Naive thymus-derived CD4-positive, alpha-beta T cell (primary cell): ENCODE data around the gene MORC1. TPM values are rescaled to one million over a fixed set of nuclear protein-coding genes. Genes with fewer than 3 reads are reported as not detected.

Experiments used
- ATAC-seq: fragments of 150-1000 bp; cut with Tn5 transposase; 2 replicates; pipeline ENCODE4 v1.10.0; 2021; ENCODE audit warnings: mild to moderate bottlenecking, moderate library complexity
- CTCF ChIA-PET: fragments of 350-600 bp; sonication (Branson Sonifier 250); formaldehyde crosslinking; loops from one replicate; lab custom pipeline; 2021; ENCODE audit warnings: antibody characterized with exemption; lab: Charles Lee
- POLR2A ChIA-PET: fragments of 350-600 bp; sonication (Branson Sonifier 250); formaldehyde crosslinking; loops from one replicate; lab custom pipeline; 2021; ENCODE audit warnings: antibody characterized with exemption, inconsistent platforms; lab: Charles Lee
- DNase-seq, 9 donors: peaks; one replicate each; pipeline versions ENCODE4 v3.0.0 to v3.0.0-alpha.2; 2020 to 2022; ENCODE audit warnings: mixed read lengths in 1 of 9
- H3K27ac ChIP-seq: one replicate; pipeline ENCODE4 v1.7.0; 2013; ENCODE audit warnings: mild to moderate bottlenecking, low read depth, low read length, moderate library complexity
- H3K27me3 ChIP-seq, 2 donors: one replicate each; pipeline ENCODE4 v1.7.0; 2013; ENCODE audit warnings: low read length in 2 of 2, mild to moderate bottlenecking in 2 of 2, moderate library complexity in 2 of 2; ENCODE audit not compliant: control insufficient read depth in 2 of 2, insufficient read depth in 2 of 2
- H3K36me3 ChIP-seq, 3 experiments: 1 replicate in 2 of 3; 2 replicates in 1 of 3; pipeline ENCODE4 v1.7.0; 2013; ENCODE audit warnings: low read length in 3 of 3, mild to moderate bottlenecking in 3 of 3, moderate library complexity in 1 of 3; ENCODE audit not compliant: insufficient read depth in 3 of 3, control insufficient read depth in 2 of 3
- H3K4me1 ChIP-seq, 2 donors: one replicate each; pipeline ENCODE4 v1.7.0; 2013; ENCODE audit warnings: low read length in 2 of 2, mild to moderate bottlenecking in 2 of 2, moderate library complexity in 1 of 2; ENCODE audit not compliant: control insufficient read depth in 2 of 2, insufficient read depth in 2 of 2
- H3K4me3 ChIP-seq: 2 replicates; pipeline ENCODE4 v1.7.0; 2013; ENCODE audit warnings: mild to moderate bottlenecking, low read length
- H3K9me3 ChIP-seq, 3 experiments: 1 replicate in 2 of 3; 2 replicates in 1 of 3; pipeline ENCODE4 v1.7.0; 2013; ENCODE audit warnings: low read length in 3 of 3; ENCODE audit not compliant: control insufficient read depth in 2 of 3
- H3K27ac Mint-ChIP-seq, 9 donors: one replicate each; pipeline ENCODE4 v1.8.0; 2020 to 2022; ENCODE audit warnings: mixed read lengths in 9 of 9, mild to moderate bottlenecking in 8 of 9, moderate library complexity in 5 of 9, inconsistent platforms in 2 of 9
- H3K27me3 Mint-ChIP-seq, 5 donors: one replicate each; pipeline ENCODE4 v1.8.0; 2021 to 2022; ENCODE audit warnings: mixed read lengths in 5 of 5, mild to moderate bottlenecking in 1 of 5
- H3K36me3 Mint-ChIP-seq, 5 donors: one replicate each; pipeline ENCODE4 v1.8.0; 2020 to 2022; ENCODE audit warnings: mixed read lengths in 5 of 5, mild to moderate bottlenecking in 3 of 5, inconsistent platforms in 1 of 5
- H3K4me1 Mint-ChIP-seq, 7 donors: one replicate each; pipeline ENCODE4 v1.8.0; 2020 to 2022; ENCODE audit warnings: mixed read lengths in 7 of 7, mild to moderate bottlenecking in 3 of 7, inconsistent platforms in 1 of 7
- H3K4me3 Mint-ChIP-seq, 10 donors: one replicate each; pipeline ENCODE4 v1.8.0; 2020 to 2022; ENCODE audit warnings: mild to moderate bottlenecking in 10 of 10, mixed read lengths in 10 of 10, moderate library complexity in 6 of 10, inconsistent platforms in 2 of 10
- H3K9me3 Mint-ChIP-seq, 11 donors: one replicate each; pipeline ENCODE4 v1.8.0; 2020 to 2022; ENCODE audit warnings: mixed read lengths in 11 of 11, mild to moderate bottlenecking in 4 of 11, inconsistent platforms in 1 of 11, moderate library complexity in 1 of 11
- intact Hi-C, 2 donors: fragments of 100-400 bp; cut with micrococcal nuclease; formaldehyde crosslinking; loops; one replicate each; pipeline ENCODE4 v1.15.1; 2023
- polyA plus RNA-seq, 2 donors: library from polyadenylated mRNA; unstranded; fragments of 300-500 nt; fragmentation: Illumina TruSeq; gene quantifications; one replicate each; pipeline ENCODE4 v1.2.3, GENCODE V29; 2021
- total RNA-seq, 6 experiments: library from RNA in 5 of 6; stranded (reverse) in 5 of 6; gene quantifications; 1 replicate in 5 of 6; 2 replicates in 1 of 6; pipeline ENCODE4 v1.2.3 and lab custom pipeline; 2021 to 2026

MORC1 gene
- total and polyA plus RNA-seq, 7 experiments from 2014 or later: 0.12 TPM; not detected in 6

GRCh38 chr3:109025896-109026295, 92.0 kb downstream of the MORC1 start:
- no peaks in the 10 kb centered on the region for H3K36me3 Mint-ChIP-seq
- ChIA-PET CTCF (interaction anchor here (0.9 kb wide), 1 partner anchor 57 kb away, joined by 5 read pairs; no protein-coding TSS in a partner anchor), POLR2A (no interaction called here)
- no peaks in the 10 kb centered on the region for H3K36me3 ChIP-seq
- H3K4me1 ChIP-seq: no peaks in the 10 kb centered on the region
- DNase-seq (no peak), ATAC-seq (no peak)
- no peak overlapping the region for H3K27ac ChIP-seq
- H3K27ac Mint-ChIP-seq: no peak overlapping the region
- H3K27me3 Mint-ChIP-seq: peaks cover 0 to 11% (median 0%) of the 10 kb centered on the region in 5 donors
- H3K9me3 ChIP-seq: no peaks in the 10 kb centered on the region
- H3K4me1 Mint-ChIP-seq: no peaks in the 10 kb centered on the region
- H3K4me3 Mint-ChIP-seq: no peak overlapping the region
- H3K27me3 ChIP-seq: no peaks in the 10 kb centered on the region
- intact Hi-C loops: loop anchor here in 1 of 2 donors (10.0 kb wide), 1 partner anchor 361 kb away; no protein-coding TSS in a partner anchor
- H3K9me3 Mint-ChIP-seq: no peaks in the 10 kb centered on the region
- no peak overlapping the region for H3K4me3 ChIP-seq

DNA sequence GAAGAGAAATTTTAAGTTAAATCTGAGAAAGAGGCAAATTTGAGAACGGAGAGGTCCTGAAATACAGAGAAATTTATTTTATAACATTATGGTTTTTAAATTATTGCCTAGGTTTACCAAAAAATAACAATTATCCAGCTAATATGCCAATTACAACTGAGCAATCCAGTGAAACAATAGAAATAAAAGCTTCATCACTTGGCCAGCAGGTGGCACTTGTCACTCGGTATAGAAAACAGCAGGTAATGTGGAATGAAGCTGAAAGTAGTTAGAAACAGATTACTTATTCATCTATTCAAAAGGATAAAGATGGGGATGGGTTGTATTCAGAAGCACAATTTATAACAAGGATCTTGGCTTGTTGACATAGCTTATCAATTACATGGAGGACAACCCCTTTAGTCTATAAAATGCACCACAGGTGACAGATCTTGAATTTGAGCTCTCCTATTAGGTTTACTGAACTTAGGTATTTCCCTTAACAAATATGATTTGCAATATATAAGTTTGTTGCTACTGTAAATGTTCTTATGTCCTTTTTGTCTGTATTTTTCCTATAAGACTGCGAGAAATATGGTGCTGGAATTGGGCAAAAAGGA, 94.2 kb downstream of the MORC1 start:
- Histone ChIP-seq H3K27me3 (no peaks in the 10 kb centered on the region), H3K9me3 (no peaks in the 10 kb centered on the region), H3K27ac (no peak overlapping the region), H3K4me1 (no peaks in the 10 kb centered on the region), H3K4me3 (no peak overlapping the region), H3K36me3 (no peaks in the 10 kb centered on the region)
- Mint-ChIP-seq H3K36me3 (no peaks in the 10 kb centered on the region), H3K4me1 (no peaks in the 10 kb centered on the region), H3K4me3 (no peak overlapping the region), H3K27me3 (peaks cover 0 to 18% (median 0%) of the 10 kb centered on the region in 5 donors), H3K27ac (no peak overlapping the region), H3K9me3 (no peaks in the 10 kb centered on the region)
- peak; percentile 60 for ATAC-seq
- POLR2A ChIA-PET: interaction anchor here (0.6 kb wide), 1 partner anchor 88 kb away, joined by 4 read pairs; no protein-coding TSS in a partner anchor
- intact Hi-C loops: loop anchor here (1.0 to 10.0 kb wide), 6 partner anchors 59 to 1291 kb away; no protein-coding TSS in a partner anchor
- DNase-seq: peak in 6 of 9 donors; percentile 2 to 42 (median 32)
- CTCF ChIA-PET: interaction anchor here (0.6 to 2.1 kb wide), 12 partner anchors 9 to 1769 kb away, joined by 3 to 7 read pairs (median 3); no protein-coding TSS in a partner anchor

GRCh38 chr3:109023167-109023566, 94.8 kb downstream of the MORC1 start:
- H3K4me3 ChIP-seq: no peak overlapping the region
- H3K4me1 ChIP-seq: no peaks in the 10 kb centered on the region
- ATAC-seq: no peak
- no peak overlapping the region for H3K27ac ChIP-seq
- H3K27ac Mint-ChIP-seq: no peak overlapping the region
- DNase-seq: no peak
- peaks cover 0 to 17% (median 0%) of the 10 kb centered on the region in 5 donors for H3K27me3 Mint-ChIP-seq
- no peaks in the 10 kb centered on the region for H3K4me1 Mint-ChIP-seq
- no peaks in the 10 kb centered on the region for H3K36me3 ChIP-seq
- ChIA-PET CTCF (interaction anchor here (0.9 to 2.1 kb wide), 7 partner anchors 11 to 545 kb away, joined by 3 to 7 read pairs (median 4); no protein-coding TSS in a partner anchor), POLR2A (no interaction called here)
- no peaks in the 10 kb centered on the region for H3K9me3 ChIP-seq
- intact Hi-C loops: loop anchor here (1.0 to 10.0 kb wide), 6 partner anchors 59 to 1291 kb away; no protein-coding TSS in a partner anchor
- no peak overlapping the region for H3K4me3 Mint-ChIP-seq
- no peaks in the 10 kb centered on the region for H3K27me3 ChIP-seq
- no peaks in the 10 kb centered on the region for H3K36me3 Mint-ChIP-seq
- no peaks in the 10 kb centered on the region for H3K9me3 Mint-ChIP-seq

DNA sequence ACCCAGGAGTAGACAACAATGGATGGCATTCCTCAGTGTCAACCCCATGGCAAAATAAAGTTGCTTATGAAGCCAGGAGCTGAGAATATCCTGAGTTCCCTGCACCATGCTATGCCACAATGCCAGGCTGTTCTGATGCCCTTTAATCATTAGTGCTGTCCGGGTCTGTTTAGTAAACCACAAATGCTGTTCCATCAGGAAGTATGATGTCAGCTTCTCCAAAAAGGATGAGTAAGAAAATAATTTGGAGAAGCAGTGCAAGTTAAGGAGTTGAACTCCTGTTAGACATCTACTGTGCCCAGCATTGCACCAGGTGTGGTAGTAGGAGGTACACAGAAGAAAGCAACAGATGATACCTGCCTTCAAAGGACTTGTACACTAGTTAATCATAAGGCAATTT, 96.4 kb downstream of the MORC1 start:
- ATAC-seq (no peak), DNase-seq (no peak)
- Mint-ChIP-seq H3K27me3 (peaks cover 0 to 19% (median 2%) of the 10 kb centered on the region in 5 donors), H3K36me3 (no peaks in the 10 kb centered on the region), H3K9me3 (no peaks in the 10 kb centered on the region), H3K4me3 (no peak overlapping the region), H3K4me1 (no peaks in the 10 kb centered on the region), H3K27ac (no peak overlapping the region)
- ChIA-PET CTCF (interaction anchor here (0.6 kb wide), 1 partner anchor 1794 kb away, joined by 3 read pairs; no protein-coding TSS in a partner anchor), POLR2A (no interaction called here)
- Histone ChIP-seq H3K9me3 (no peaks in the 10 kb centered on the region), H3K36me3 (no peaks in the 10 kb centered on the region), H3K27me3 (no peaks in the 10 kb centered on the region), H3K4me1 (no peaks in the 10 kb centered on the region), H3K27ac (no peak overlapping the region), H3K4me3 (no peak overlapping the region)
- intact Hi-C loops: loop anchor here (5.0 to 10.0 kb wide), 3 partner anchors 357 to 534 kb away; no protein-coding TSS in a partner anchor

- Histone ChIP-seq H3K27me3 (no peaks in the 10 kb centered on the region), H3K9me3 (no peaks in the 10 kb centered on the region), H3K4me1 (no peaks in the 10 kb centered on the region), H3K36me3 (no peaks in the 10 kb centered on the region), H3K4me3 (no peak overlapping the region), H3K27ac (no peak overlapping the region)
- intact Hi-C loops: no loop called here
- Mint-ChIP-seq H3K4me3 (no peak overlapping the region), H3K27ac (no peak overlapping the region), H3K4me1 (peaks cover 0 to 2% (median 0%) of the 10 kb centered on the region in 7 donors), H3K36me3 (no peaks in the 10 kb centered on the region), H3K27me3 (peaks cover 0 to 20% (median 11%) of the 10 kb centered on the region in 5 donors), H3K9me3 (no peaks in the 10 kb centered on the region)
- ChIA-PET CTCF (interaction anchor here (0.7 to 0.9 kb wide), 2 partner anchors 529 to 928 kb away, joined by 3 to 4 read pairs; no protein-coding TSS in a partner anchor), POLR2A (no interaction called here)
- ATAC-seq (no peak), DNase-seq (no peak)
Measured at GRCh38 chr3:109018828-109019227, 99.1 kb downstream of the MORC1 start.

- POLR2A ChIA-PET: no interaction called here
- Mint-ChIP-seq H3K4me1 (no peaks in the 10 kb centered on the region), H3K27ac (no peak overlapping the region), H3K27me3 (peaks cover 0 to 10% (median 3%) of the 10 kb centered on the region in 5 donors), H3K4me3 (no peak overlapping the region), H3K9me3 (no peaks in the 10 kb centered on the region), H3K36me3 (no peaks in the 10 kb centered on the region)
- CTCF ChIA-PET: no interaction called here
- H3K27me3 ChIP-seq: no peaks in the 10 kb centered on the region
- DNase-seq (no peak), ATAC-seq (no peak)
- no peak overlapping the region for H3K27ac ChIP-seq
- H3K4me3 ChIP-seq: no peak overlapping the region
- H3K9me3 ChIP-seq: no peaks in the 10 kb centered on the region
- intact Hi-C loops: no loop called here
- no peaks in the 10 kb centered on the region for H3K36me3 ChIP-seq
- H3K4me1 ChIP-seq: no peaks in the 10 kb centered on the region
Measured at GRCh38 chr3:109005443-109005842, 112.5 kb downstream of the MORC1 start.
